ENCODE data around the gene FAM163B.
A peak's percentile ranks its signal among the peaks of the same experiment; 100 is the strongest.

FAM163B gene

GRCh38 chr9:133532937-133533668 is 76.1 kb downstream of the FAM163B start (continued):
- 0 out of 2 replicates have a peak, but pooled peaks have one; percentile 41 for TF ChIP-seq PRDM4 (tag by site-specific recombination; IDR thresholded peaks at IDR 0.05)
- TF ChIP-seq ZBTB7A (tag by site-specific recombination; IDR thresholded peaks at IDR 0.05; ENCODE audit: low read depth) = no peak
- TF ChIP-seq ZNF404 (tag by site-specific recombination; IDR thresholded peaks at IDR 0.05) = no peak
- TF ChIP-seq ZNF394 (tag by site-specific recombination; IDR thresholded peaks at IDR 0.05; ENCODE audit: borderline replicate concordance) = no peak; the same call in 1 of the 2 replicates
- no peak for TF ChIP-seq ZNF132 (tag by site-specific recombination; IDR thresholded peaks at IDR 0.05; ENCODE audit: borderline replicate concordance)
- TF ChIP-seq MEIS1 (CRISPR knock-in tag; IDR thresholded peaks at IDR 0.05; ENCODE audit: borderline replicate concordance) = no peak
- no peak for TF ChIP-seq ZBTB21 (tag by site-specific recombination; IDR thresholded peaks at IDR 0.05)
- TF ChIP-seq EGR2 (tag by site-specific recombination; IDR thresholded peaks at IDR 0.05; ENCODE audit: low read depth) = 0 out of 2 replicates have a peak, but pooled peaks have one; percentile 31
- TF ChIP-seq ZNF416 (tag by site-specific recombination; IDR thresholded peaks at IDR 0.05) = no peak
- no peak for TF ChIP-seq IKZF3 (tag by site-specific recombination; IDR thresholded peaks at IDR 0.05)
- no peak for TF ChIP-seq ZNF518A (tag by site-specific recombination; conservative IDR thresholded peaks at IDR 0.05; ENCODE audit: low read depth)
- no peak for TF ChIP-seq ZBTB49 (tag by site-specific recombination; IDR thresholded peaks at IDR 0.05; ENCODE audit: low read depth)
- peak; percentile 33; the same call in 1 of the 2 replicates for TF ChIP-seq ZFHX2 (tag by site-specific recombination; conservative IDR thresholded peaks at IDR 0.05)
- TF ChIP-seq ZSCAN16 (tag by site-specific recombination; IDR thresholded peaks at IDR 0.05) = no peak
- no peak for TF ChIP-seq ZNF175 (tag by site-specific recombination; IDR thresholded peaks at IDR 0.05)
- peak; percentile 76 for TF ChIP-seq KLF9 (tag by site-specific recombination; IDR thresholded peaks at IDR 0.05; ENCODE audit: low read depth)
- peak; percentile 77 for TF ChIP-seq ZNF324 (tag by site-specific recombination; IDR thresholded peaks at IDR 0.05)
- 0 out of 2 replicates have a peak, but pooled peaks have one; percentile 39 for TF ChIP-seq ZSCAN23 (tag by site-specific recombination; IDR thresholded peaks at IDR 0.05)
- TF ChIP-seq ZNF626 (tag by site-specific recombination; IDR thresholded peaks at IDR 0.05) = no peak
- TF ChIP-seq ZNF24 (tag by site-specific recombination; IDR thresholded peaks at IDR 0.05) = no peak
- peak; percentile 81 for TF ChIP-seq GLIS1 (tag by site-specific recombination; IDR thresholded peaks at IDR 0.05)
- peak; percentile 90 for TF ChIP-seq KLF17 (tag by site-specific recombination; IDR thresholded peaks at IDR 0.05)
- TF ChIP-seq ZNF558 (tag by site-specific recombination; IDR thresholded peaks at IDR 0.05) = no peak
- no peak for TF ChIP-seq ZNF658 (tag by site-specific recombination; IDR thresholded peaks at IDR 0.05)
- TF ChIP-seq ZNF629 (tag by site-specific recombination; IDR thresholded peaks at IDR 0.05) = no peak
- no peak for TF ChIP-seq ZNF211 (tag by site-specific recombination; IDR thresholded peaks at IDR 0.05; ENCODE audit: low read depth)
